ENCODE results near the gene BLID. TPM values are rescaled to one million over a fixed set of nuclear protein-coding genes. Genes with fewer than 3 reads are reported as not detected.

The BLID gene
- total RNA-seq, 2 donors from 2014 or later: not detected

DNA sequence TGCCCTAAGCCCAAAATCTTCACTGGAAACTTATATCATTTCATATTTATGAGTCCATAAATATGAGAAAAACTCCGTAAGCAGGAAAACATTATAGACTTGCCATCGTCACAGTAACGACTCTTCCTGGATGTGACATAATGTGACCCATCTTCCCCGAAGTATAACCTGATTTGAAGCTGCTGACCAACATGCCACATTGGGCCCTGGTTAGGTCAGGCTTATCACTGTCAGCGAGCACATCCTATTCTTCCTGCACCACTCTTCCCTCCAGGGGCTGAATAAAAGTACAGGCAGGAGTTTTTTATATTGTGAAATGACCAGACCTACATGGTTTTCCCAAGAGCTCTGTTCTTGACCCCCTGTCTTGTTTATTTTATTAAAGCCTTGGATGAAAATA is 12.1 kb upstream of the BLID start:
- H3K36me3 Mint-ChIP-seq (ENCODE audit: low read depth): no peaks in the 10 kb centered on the region
- no peak overlapping the region for H3K27ac Mint-ChIP-seq
- H3K4me1 Mint-ChIP-seq: peaks cover 4% of the 10 kb centered on the region
- no peak overlapping the region for H3K4me3 Mint-ChIP-seq
- H3K9me3 Mint-ChIP-seq: no peaks in the 10 kb centered on the region
- TF ChIP-seq, protein P1, sequence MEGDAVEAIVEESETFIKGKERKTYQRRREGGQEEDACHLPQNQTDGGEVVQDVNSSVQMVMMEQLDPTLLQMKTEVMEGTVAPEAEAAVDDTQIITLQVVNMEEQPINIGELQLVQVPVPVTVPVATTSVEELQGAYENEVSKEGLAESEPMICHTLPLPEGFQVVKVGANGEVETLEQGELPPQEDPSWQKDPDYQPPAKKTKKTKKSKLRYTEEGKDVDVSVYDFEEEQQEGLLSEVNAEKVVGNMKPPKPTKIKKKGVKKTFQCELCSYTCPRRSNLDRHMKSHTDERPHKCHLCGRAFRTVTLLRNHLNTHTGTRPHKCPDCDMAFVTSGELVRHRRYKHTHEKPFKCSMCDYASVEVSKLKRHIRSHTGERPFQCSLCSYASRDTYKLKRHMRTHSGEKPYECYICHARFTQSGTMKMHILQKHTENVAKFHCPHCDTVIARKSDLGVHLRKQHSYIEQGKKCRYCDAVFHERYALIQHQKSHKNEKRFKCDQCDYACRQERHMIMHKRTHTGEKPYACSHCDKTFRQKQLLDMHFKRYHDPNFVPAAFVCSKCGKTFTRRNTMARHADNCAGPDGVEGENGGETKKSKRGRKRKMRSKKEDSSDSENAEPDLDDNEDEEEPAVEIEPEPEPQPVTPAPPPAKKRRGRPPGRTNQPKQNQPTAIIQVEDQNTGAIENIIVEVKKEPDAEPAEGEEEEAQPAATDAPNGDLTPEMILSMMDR (conservative IDR thresholded peaks at IDR 0.05): no peak
- 93 to 97% methylated on average over 5 of the region's 5 CpGs for WGBS, 2 experiments (ENCODE audit: insufficient coverage in 1 of 2, insufficient read length in 1 of 2)
- Histone ChIP-seq H3K27ac (ENCODE audit: low read depth, low read length) (no peak overlapping the region), H3K4me1 (ENCODE audit: control insufficient read depth, insufficient read depth, low read length) (no peaks in the 10 kb centered on the region), H3K36me3 (ENCODE audit: control insufficient read depth, insufficient read depth, low read length) (no peaks in the 10 kb centered on the region), H3K9me3 (ENCODE audit: control insufficient read depth, low read length) (no peaks in the 10 kb centered on the region), H3K27me3 (ENCODE audit: control insufficient read depth, insufficient read depth, low read length, poor library complexity, severe bottlenecking) (peaks cover 17% of the 10 kb centered on the region), H3K9ac (ENCODE audit: extremely low read depth, low read length, poor library complexity, severe bottlenecking) (no peak overlapping the region), H3K4me3 (ENCODE audit: low read length) (no peak overlapping the region)
- DNase-seq: no peak
- H3K27me3 Mint-ChIP-seq (ENCODE audit: insufficient read depth): peaks cover 9% of the 10 kb centered on the region

DNA sequence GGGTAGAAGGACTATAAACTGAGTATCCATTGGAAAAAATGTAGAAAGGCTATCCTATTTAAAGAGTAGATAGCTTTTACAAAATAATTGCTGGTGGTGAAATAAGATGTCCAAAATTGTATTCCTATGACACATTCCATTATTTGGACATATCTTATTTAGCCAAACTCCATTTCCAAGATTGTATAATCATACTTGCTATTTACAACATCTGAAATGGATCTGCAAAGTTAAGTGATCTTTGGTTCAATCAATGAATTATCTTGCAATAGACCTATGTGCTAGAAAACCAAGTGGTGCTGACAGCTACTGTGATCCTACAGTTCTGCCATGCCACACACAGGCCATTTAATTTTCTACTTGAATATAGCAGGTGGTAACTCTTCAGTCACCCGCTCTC is 11.0 kb upstream of the BLID start:
- peaks cover 9% of the 10 kb centered on the region for H3K27me3 Mint-ChIP-seq (ENCODE audit: insufficient read depth)
- H3K36me3 Mint-ChIP-seq (ENCODE audit: low read depth): no peaks in the 10 kb centered on the region
- TF ChIP-seq, protein P1 (conservative IDR thresholded peaks at IDR 0.05): no peak
- no peaks in the 10 kb centered on the region for H3K9me3 Mint-ChIP-seq
- no peak overlapping the region for H3K4me3 Mint-ChIP-seq
- no peaks in the 10 kb centered on the region for H3K36me3 ChIP-seq (ENCODE audit: control insufficient read depth, insufficient read depth, low read length)
- H3K27ac ChIP-seq (ENCODE audit: low read depth, low read length): no peak overlapping the region
- no peak for DNase-seq
- no peak overlapping the region for H3K27ac Mint-ChIP-seq
- WGBS, 2 experiments (ENCODE audit: insufficient coverage in 1 of 2, insufficient read length in 1 of 2): 100% methylated on average over 1 of the region's 1 CpG; no CpG with 5 or more reads in 1 of the 2 experiments
- H3K4me1 Mint-ChIP-seq: peaks cover 4% of the 10 kb centered on the region
- H3K27me3 ChIP-seq (ENCODE audit: control insufficient read depth, insufficient read depth, low read length, poor library complexity, severe bottlenecking): peaks cover 17% of the 10 kb centered on the region
- no peaks in the 10 kb centered on the region for H3K9me3 ChIP-seq (ENCODE audit: control insufficient read depth, low read length)
- no peak overlapping the region for H3K9ac ChIP-seq (ENCODE audit: extremely low read depth, low read length, poor library complexity, severe bottlenecking)
- H3K4me3 ChIP-seq (ENCODE audit: low read length): no peak overlapping the region
- no peaks in the 10 kb centered on the region for H3K4me1 ChIP-seq (ENCODE audit: control insufficient read depth, insufficient read depth, low read length)

DNA sequence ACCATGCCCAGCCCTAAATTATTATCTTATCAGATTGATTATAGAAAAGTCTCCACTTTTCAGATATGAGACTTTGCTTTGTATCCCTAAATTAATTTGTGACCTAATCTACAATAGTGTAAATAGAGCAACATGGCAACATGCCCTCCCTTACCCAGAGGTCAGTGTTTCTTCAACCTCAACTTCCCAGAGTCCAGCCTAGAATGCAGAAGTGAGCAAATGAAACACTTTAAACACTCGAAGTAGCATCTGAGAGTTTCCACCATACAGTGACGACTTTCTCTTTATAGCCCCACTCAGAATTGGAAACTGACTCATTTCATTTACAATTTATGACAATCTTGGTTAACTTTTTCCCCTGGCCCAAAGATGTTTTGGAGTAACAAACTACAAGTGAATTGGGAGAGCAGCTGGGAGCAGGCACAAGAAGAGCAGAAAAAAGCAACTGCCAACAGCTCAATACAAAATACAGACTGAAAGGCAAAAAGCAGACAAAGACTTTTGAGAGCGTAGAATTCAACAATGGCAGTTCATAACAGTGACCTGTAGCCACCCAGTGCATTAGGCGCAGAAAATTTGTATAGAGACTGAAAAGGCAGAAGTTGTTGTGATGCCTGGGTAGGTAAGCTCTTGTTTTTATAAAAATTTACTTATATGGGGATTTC is 10.1 kb upstream of the BLID start:
- H3K27ac ChIP-seq (ENCODE audit: low read depth, low read length): peak overlapping the region; percentile 31
- peaks cover 6% of the 10 kb centered on the region for H3K27me3 Mint-ChIP-seq (ENCODE audit: insufficient read depth)
- H3K4me1 ChIP-seq (ENCODE audit: control insufficient read depth, insufficient read depth, low read length): no peaks in the 10 kb centered on the region
- H3K4me3 Mint-ChIP-seq: no peak overlapping the region
- no peaks in the 10 kb centered on the region for H3K36me3 ChIP-seq (ENCODE audit: control insufficient read depth, insufficient read depth, low read length)
- H3K36me3 Mint-ChIP-seq (ENCODE audit: low read depth): no peaks in the 10 kb centered on the region
- peaks cover 4% of the 10 kb centered on the region for H3K4me1 Mint-ChIP-seq
- H3K4me3 ChIP-seq (ENCODE audit: low read length): no peak overlapping the region
- H3K27me3 ChIP-seq (ENCODE audit: control insufficient read depth, insufficient read depth, low read length, poor library complexity, severe bottlenecking): peaks cover 10% of the 10 kb centered on the region
- no peaks in the 10 kb centered on the region for H3K9me3 ChIP-seq (ENCODE audit: control insufficient read depth, low read length)
- H3K27ac Mint-ChIP-seq: no peak overlapping the region
- no peak overlapping the region for H3K9ac ChIP-seq (ENCODE audit: extremely low read depth, low read length, poor library complexity, severe bottlenecking)
- WGBS, 2 experiments (ENCODE audit: insufficient coverage in 1 of 2, insufficient read length in 1 of 2): 86 to 91% methylated on average over 2 to 4 of the region's 4 CpGs
- no peaks in the 10 kb centered on the region for H3K9me3 Mint-ChIP-seq
- no peak for DNase-seq
- TF ChIP-seq, protein P1 (conservative IDR thresholded peaks at IDR 0.05): no peak

Measured in endodermal cell (in vitro differentiated cells).